Astrocyte of the spinal cord (primary cell): ENCODE measurements around the gene STBD1.
"Not testable (repeated sequence)": the region's sequence is repeated elsewhere in the genome, so short reads cannot be mapped to it uniquely, and the experiment has no call there.

ENCODE experiments used
- DNase-seq: peaks from one replicate; pipeline ENCODE4 v3.0.0; 2011; ENCODE audit warnings: low read depth, low spot score
- H3K4me3 ChIP-seq: 2 replicates; pipeline ENCODE4 v1.5.1; 2011; ENCODE audit warnings: low read depth, mild to moderate bottlenecking, low read length, moderate library complexity
- in situ Hi-C: cut with HindIII; loops from 2 replicates; pipeline ENCODE4 v1.10.0; 2017; ENCODE audit warnings: low sequenced_read_pairs
- TF ChIP-seq, protein P1 (sequence below): IDR thresholded peaks from 2 replicates; pipeline ENCODE4 v1.5.1; 2012; ENCODE audit warnings: low read depth, mild to moderate bottlenecking, low read length, inconsistent platforms

Gene STBD1

DNA sequence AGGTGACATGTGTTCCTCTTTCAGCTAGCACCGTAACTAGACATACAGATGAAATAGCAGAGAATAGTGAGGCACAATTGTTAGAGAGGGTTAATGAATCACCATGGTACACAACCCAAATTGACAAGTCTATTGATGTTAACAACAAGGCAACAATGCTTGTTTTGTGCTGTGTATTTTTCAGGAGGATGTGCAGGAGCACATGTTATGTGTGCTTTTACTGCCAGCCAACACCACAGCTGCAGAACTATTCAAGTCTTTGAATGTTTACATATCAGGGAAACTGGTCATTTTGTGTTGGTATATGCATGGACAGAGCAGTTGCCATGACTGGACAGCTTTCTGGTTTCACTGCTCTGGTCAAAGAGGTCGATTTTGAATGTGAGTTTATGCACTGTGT, 32.8 kb downstream of the STBD1 start:
- TF ChIP-seq, protein P1, sequence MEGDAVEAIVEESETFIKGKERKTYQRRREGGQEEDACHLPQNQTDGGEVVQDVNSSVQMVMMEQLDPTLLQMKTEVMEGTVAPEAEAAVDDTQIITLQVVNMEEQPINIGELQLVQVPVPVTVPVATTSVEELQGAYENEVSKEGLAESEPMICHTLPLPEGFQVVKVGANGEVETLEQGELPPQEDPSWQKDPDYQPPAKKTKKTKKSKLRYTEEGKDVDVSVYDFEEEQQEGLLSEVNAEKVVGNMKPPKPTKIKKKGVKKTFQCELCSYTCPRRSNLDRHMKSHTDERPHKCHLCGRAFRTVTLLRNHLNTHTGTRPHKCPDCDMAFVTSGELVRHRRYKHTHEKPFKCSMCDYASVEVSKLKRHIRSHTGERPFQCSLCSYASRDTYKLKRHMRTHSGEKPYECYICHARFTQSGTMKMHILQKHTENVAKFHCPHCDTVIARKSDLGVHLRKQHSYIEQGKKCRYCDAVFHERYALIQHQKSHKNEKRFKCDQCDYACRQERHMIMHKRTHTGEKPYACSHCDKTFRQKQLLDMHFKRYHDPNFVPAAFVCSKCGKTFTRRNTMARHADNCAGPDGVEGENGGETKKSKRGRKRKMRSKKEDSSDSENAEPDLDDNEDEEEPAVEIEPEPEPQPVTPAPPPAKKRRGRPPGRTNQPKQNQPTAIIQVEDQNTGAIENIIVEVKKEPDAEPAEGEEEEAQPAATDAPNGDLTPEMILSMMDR, result no peak
- no peak overlapping the region for H3K4me3 ChIP-seq
- DNase-seq, result no peak
- in situ Hi-C loops, result no loop called here

DNA sequence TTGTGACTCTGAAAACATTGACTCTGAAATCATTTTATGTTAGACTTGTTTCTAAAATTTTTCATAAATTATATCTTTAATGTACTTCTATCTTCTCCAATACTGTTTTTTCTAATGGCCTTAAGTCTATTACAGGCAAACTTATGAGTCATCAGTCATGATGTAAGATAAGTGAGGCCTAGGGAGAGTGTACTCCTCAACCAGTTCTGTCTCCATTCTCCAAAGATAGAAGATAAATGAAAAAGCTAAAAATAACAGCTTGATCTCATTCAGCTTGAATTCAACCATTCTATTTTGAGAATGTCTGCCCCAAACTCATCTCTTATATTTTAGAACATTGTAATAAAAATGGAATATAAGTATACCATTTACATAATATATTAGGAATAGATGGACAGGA, 34.5 kb downstream of the STBD1 start:
- H3K4me3 ChIP-seq, result no peak overlapping the region
- in situ Hi-C loops, result no loop called here
- DNase-seq, result peak; percentile 63
- TF ChIP-seq, protein P1, result no peak

DNA sequence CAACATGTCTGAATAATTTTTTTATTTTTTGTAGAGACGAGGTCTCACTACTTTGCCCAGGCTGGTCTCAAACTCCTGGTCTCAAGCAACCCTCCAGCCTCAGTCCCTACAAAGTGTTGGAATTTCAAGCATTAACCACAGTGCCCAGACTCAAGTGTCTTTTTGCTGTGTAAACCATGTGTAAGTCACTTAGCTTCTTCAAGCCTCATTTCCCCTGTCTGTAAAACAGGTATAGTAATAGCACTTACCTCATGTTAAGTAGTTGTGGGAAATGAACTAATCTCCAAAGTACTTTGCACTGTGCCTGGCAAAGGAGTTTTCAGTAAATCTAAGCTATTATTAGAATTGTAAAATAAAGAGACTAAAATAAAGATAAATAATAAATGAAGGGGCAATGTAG, 35.7 kb downstream of the STBD1 start:
- DNase-seq, result no peak
- in situ Hi-C loops, result no loop called here
- TF ChIP-seq, protein P1, result no peak
- no peak overlapping the region for H3K4me3 ChIP-seq

DNA sequence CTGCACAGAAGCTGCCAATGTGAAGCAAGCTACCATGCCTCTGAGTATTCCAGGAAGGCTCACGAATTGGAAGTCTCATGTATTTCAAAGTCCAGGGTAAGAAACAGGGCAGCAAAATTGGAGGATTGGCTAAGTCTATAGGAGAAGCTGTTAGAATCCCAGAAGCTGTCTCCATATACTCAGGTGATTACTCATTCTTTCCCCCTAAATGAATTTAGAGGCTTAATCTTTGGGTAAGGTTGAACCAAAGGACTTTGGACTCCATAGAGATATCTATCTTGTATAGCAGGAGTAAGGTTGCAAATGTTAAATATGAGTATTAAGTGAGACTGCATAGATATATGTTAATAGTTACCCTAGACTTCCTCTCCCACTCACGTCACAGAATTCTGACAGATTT, 36.3 kb downstream of the STBD1 start:
- DNase-seq, result no peak
- TF ChIP-seq, protein P1, result no peak
- H3K4me3 ChIP-seq, result no peak overlapping the region
- in situ Hi-C loops, result no loop called here

- TF ChIP-seq, protein P1, result no peak
- in situ Hi-C loops, result no loop called here
- no peak for DNase-seq
- H3K4me3 ChIP-seq, result no peak overlapping the region
Measured at GRCh38 chr4:76354517-76355473, 48.3 kb downstream of the STBD1 start.

GRCh38 chr4:76357981-76358380, 51.4 kb downstream of the STBD1 start:
- TF ChIP-seq, protein P1, result no peak

GRCh38 chr4:76359881-76360466, 53.4 kb downstream of the STBD1 start:
- H3K4me3 ChIP-seq, in situ Hi-C loops, DNase-seq: not testable (repeated sequence)

More at GRCh38 chr4:76357981-76358380, 51.4 kb downstream of the STBD1 start:
- DNase-seq, result no peak
- in situ Hi-C loops, result no loop called here
- no peak overlapping the region for H3K4me3 ChIP-seq
